ENCODE data around the gene NUDC. TPM values are rescaled to one million over a fixed set of nuclear protein-coding genes. Genes with fewer than 3 reads are reported as not detected.

The NUDC gene
- total and polyA plus RNA-seq, 2 of the 13 experiments (the other 11 are each of a cell fraction or from before 2014, with no cell fraction given), result 34.7 to 104 TPM

Other genes with a start within 250 kb of the NUDC start
- gene ARID1A, start 225.7 kb upstream of the NUDC start, total RNA-seq (2016; rRNA removed; fragmentation: Illumina TruSeq; extraction: Trizol), result 11.9 and 18.4 TPM in 2 replicates
- 12.3 and 15.9 TPM in 2 replicates for gene ARID1A, start 225.7 kb upstream of the NUDC start, polyA plus RNA-seq (2011; rRNA removed)
- 7.9 and 13.5 TPM in 2 replicates for gene PIGV, start 133.8 kb upstream of the NUDC start, total RNA-seq (2016; rRNA removed; fragmentation: Illumina TruSeq; extraction: Trizol)
- 22.7 and 26.0 TPM in 2 replicates for gene PIGV, start 133.8 kb upstream of the NUDC start, polyA plus RNA-seq (2011; rRNA removed)
- gene ZDHHC18, start 95.1 kb upstream of the NUDC start, total RNA-seq (2016; rRNA removed; fragmentation: Illumina TruSeq; extraction: Trizol), result 9.0 and 13.2 TPM in 2 replicates
- 35.3 and 40.6 TPM in 2 replicates for gene ZDHHC18, start 95.1 kb upstream of the NUDC start, polyA plus RNA-seq (2011; rRNA removed)
- gene SFN, start 58.6 kb upstream of the NUDC start, total RNA-seq (2016; rRNA removed; fragmentation: Illumina TruSeq; extraction: Trizol), result 5.6 and 6.8 TPM in 2 replicates
- gene SFN, start 58.6 kb upstream of the NUDC start, polyA plus RNA-seq (2011; rRNA removed), result 4.0 and 4.3 TPM in 2 replicates
- 19.3 and 22.9 TPM in 2 replicates for gene GPN2, start 31.5 kb upstream of the NUDC start, total RNA-seq (2016; rRNA removed; fragmentation: Illumina TruSeq; extraction: Trizol)
- gene GPN2, start 31.5 kb upstream of the NUDC start, polyA plus RNA-seq (2011; rRNA removed), result 38.9 and 41.8 TPM in 2 replicates
- 11.0 and 12.5 TPM in 2 replicates for gene GPATCH3, start 21.3 kb upstream of the NUDC start, total RNA-seq (2016; rRNA removed; fragmentation: Illumina TruSeq; extraction: Trizol)
- gene GPATCH3, start 21.3 kb upstream of the NUDC start, polyA plus RNA-seq (2011; rRNA removed), result 6.8 and 8.3 TPM in 2 replicates
- 71.6 and 72.5 TPM in 2 replicates for gene NR0B2, start 7.8 kb upstream of the NUDC start, total RNA-seq (2016; rRNA removed; fragmentation: Illumina TruSeq; extraction: Trizol)
- 133 and 203 TPM in 2 replicates for gene NR0B2, start 7.8 kb upstream of the NUDC start, polyA plus RNA-seq (2011; rRNA removed)
- gene KDF1, start 38.7 kb downstream of the NUDC start, total RNA-seq (2016; rRNA removed; fragmentation: Illumina TruSeq; extraction: Trizol), result 1.9 and 2.4 TPM in 2 replicates
- 4.9 and 7.4 TPM in 2 replicates for gene KDF1, start 38.7 kb downstream of the NUDC start, polyA plus RNA-seq (2011; rRNA removed)
- 35.6 and 42.0 TPM in 2 replicates for gene TRNP1, start 71.9 kb downstream of the NUDC start, total RNA-seq (2016; rRNA removed; fragmentation: Illumina TruSeq; extraction: Trizol)
- gene TRNP1, start 71.9 kb downstream of the NUDC start, polyA plus RNA-seq (2011; rRNA removed), result 158 and 166 TPM in 2 replicates
- 0.62 and 0.88 TPM in 2 replicates for gene TENT5B, start 91.1 kb downstream of the NUDC start, total RNA-seq (2016; rRNA removed; fragmentation: Illumina TruSeq; extraction: Trizol)
- gene TENT5B, start 91.1 kb downstream of the NUDC start, polyA plus RNA-seq (2011; rRNA removed), result 0.13 and 0.22 TPM in 2 replicates
- gene SLC9A1, start 233.4 kb downstream of the NUDC start, total RNA-seq (2016; rRNA removed; fragmentation: Illumina TruSeq; extraction: Trizol), result 2.7 and 2.9 TPM in 2 replicates
- gene SLC9A1, start 233.4 kb downstream of the NUDC start, polyA plus RNA-seq (2011; rRNA removed), result 1.4 and 1.7 TPM in 2 replicates

Measured in HepG2 (cell line).